Right lobe of liver (tissue), 6 donors: Measurements from ENCODE around the gene TAF4B. TPM values are rescaled to one million over a fixed set of nuclear protein-coding genes. Genes with fewer than 3 reads are reported as not detected.

Experiments
- ATAC-seq, 4 donors: fragments of 200-7000 bp; cut with Tn5 transposase; one replicate each; pipeline ENCODE4 v1.9.1; 2020; ENCODE audit warnings: mild to moderate bottlenecking in 4 of 4, moderate library complexity in 4 of 4
- DNase-seq, 3 donors: peaks; one replicate each; pipeline ENCODE4 v3.0.0-alpha.2; 2020
- H3K27ac ChIP-seq, 3 donors: fragments of 200-600 bp; one replicate each; pipeline ENCODE4 v1.8.0; 2022
- H3K27me3 ChIP-seq, 2 donors: fragments of 200-600 bp; one replicate each; pipeline ENCODE4 v1.8.0; 2022
- H3K36me3 ChIP-seq, 4 donors: fragments of 200-600 bp; sonication (generic) in 1 of 4; one replicate each; pipeline versions ENCODE4 v1.5.1 to v1.8.0; 2017 to 2022; ENCODE audit warnings: control low read depth in 1 of 4
- H3K4me1 ChIP-seq, 4 donors: fragments of 200-600 bp; sonication (generic) in 1 of 4; one replicate each; pipeline versions ENCODE4 v1.5.1 to v1.8.0; 2017 to 2022; ENCODE audit warnings: control low read depth in 1 of 4
- H3K4me3 ChIP-seq, 3 donors: fragments of 200-600 bp; one replicate each; pipeline ENCODE4 v1.8.0; 2022
- H3K9me3 ChIP-seq, 4 donors: fragments of 200-600 bp; sonication (generic) in 1 of 4; one replicate each; pipeline versions ENCODE4 v1.5.1 to v1.8.0; 2017 to 2022; ENCODE audit warnings: control low read depth in 1 of 4
- POLR2A ChIP-seq: fragments of 450-650 bp; IDR thresholded peaks from one replicate; pipeline ENCODE4 v1.6.1; 2017; ENCODE audit warnings: antibody characterized with exemption, mild to moderate bottlenecking
- WGBS: methylation state at CpG from one replicate; pipeline ENCODE4 v1.1.6; 2018; ENCODE audit warnings: low coverage, low lambda C conversion rate; ENCODE audit not compliant: insufficient coverage; ENCODE audit errors: missing lambda C conversion rate; 5-methylcytosine and 5-hydroxymethylcytosine counted together
- intact Hi-C, 2 donors: fragments of 100-400 bp; cut with DNase I; formaldehyde crosslinking; loops; one replicate each; pipeline versions ENCODE4 v1.11.2 to v1.14.1; 2022
- total RNA-seq, 6 experiments: library from RNA; depleted of rRNA in 2 of 6; stranded (reverse); fragments of >200 nt in 2 of 6; fragmentation: NEBNext Ultra II Directional in 3 of 6; extraction: Animal tissue kit (Norgen Biotek cat#: 25700) in 3 of 6; gene quantifications; one replicate each; pipeline versions ENCODE4 v1.1.0 to v1.2.4, GENCODE V29; 2016 to 2023
- TF ChIP-seq, protein P1 (sequence below), 4 donors: fragments of 200-600 bp in 3 of 4; fragments of 450-650 bp in 1 of 4; IDR thresholded peaks; one replicate each; pipeline versions ENCODE4 v1.5.1 to v1.8.0; 2016 to 2022; ENCODE audit warnings: antibody characterized with exemption in 4 of 4, mild to moderate bottlenecking in 2 of 4
- donor health status: DM: no; HTN: yes; CAD: no.
- donor health status: DM: no; HTN: no; CAD: no.
- donor health status: DM: no; HTN: no; CAD: no.
- donor health status: DM: no; HTN: yes; CAD: no.
- donor health status: DM: no; HTN: yes; CAD: no.

Gene TAF4B
- total RNA-seq, 6 experiments from 2014 or later = 0.09 to 0.44 (median 0.31) TPM

DNA sequence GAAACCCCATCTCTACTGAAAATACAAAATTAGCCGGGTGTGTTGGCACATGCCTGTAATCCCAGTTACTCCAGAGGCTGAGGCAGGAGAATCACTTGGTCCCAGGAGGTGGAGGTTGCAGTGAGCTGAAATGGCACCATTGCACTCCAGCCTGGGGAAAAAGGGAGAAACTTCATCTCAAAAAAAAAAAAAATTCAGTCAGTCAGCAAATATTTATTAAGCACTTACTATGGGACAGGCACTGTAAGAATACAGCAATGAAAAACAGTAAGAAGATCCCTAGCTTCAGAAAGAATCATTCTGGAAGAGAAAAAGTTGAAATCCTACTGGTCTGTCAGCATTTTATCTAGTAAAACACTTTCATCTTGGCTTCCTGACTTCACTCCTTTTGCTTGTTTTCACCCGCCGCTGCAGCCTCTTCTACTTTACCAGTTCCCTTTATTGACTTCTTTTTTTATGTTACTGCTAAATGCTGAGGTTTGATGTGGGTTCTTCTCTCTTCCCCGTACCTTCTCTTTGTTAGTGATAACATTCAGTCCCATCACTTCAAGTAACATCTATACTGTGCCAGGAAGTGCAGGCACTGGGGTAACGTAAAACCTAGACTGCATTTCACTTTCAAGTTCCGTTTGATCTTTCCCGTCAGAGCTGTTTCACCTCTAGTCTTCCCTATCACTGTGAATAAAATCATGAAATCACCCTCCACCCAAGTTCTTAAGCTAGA, 10.8 kb upstream of the TAF4B start:
- Histone ChIP-seq H3K4me3 (no peak overlapping the region), H3K9me3 (no peaks in the 10 kb centered on the region), H3K36me3 (no peaks in the 10 kb centered on the region), H3K27me3 (no peaks in the 10 kb centered on the region), H3K27ac (no peak overlapping the region), H3K4me1 (no peaks in the 10 kb centered on the region)
- DNase-seq (no peak), ATAC-seq (no peak)
- 32% methylated on average over 6 of the region's 7 CpGs for WGBS
- intact Hi-C loops = no loop called here
- no peak for TF ChIP-seq POLR2A
- TF ChIP-seq, protein P1, sequence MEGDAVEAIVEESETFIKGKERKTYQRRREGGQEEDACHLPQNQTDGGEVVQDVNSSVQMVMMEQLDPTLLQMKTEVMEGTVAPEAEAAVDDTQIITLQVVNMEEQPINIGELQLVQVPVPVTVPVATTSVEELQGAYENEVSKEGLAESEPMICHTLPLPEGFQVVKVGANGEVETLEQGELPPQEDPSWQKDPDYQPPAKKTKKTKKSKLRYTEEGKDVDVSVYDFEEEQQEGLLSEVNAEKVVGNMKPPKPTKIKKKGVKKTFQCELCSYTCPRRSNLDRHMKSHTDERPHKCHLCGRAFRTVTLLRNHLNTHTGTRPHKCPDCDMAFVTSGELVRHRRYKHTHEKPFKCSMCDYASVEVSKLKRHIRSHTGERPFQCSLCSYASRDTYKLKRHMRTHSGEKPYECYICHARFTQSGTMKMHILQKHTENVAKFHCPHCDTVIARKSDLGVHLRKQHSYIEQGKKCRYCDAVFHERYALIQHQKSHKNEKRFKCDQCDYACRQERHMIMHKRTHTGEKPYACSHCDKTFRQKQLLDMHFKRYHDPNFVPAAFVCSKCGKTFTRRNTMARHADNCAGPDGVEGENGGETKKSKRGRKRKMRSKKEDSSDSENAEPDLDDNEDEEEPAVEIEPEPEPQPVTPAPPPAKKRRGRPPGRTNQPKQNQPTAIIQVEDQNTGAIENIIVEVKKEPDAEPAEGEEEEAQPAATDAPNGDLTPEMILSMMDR (IDR thresholded peaks at IDR 0.05) = no peak

DNA sequence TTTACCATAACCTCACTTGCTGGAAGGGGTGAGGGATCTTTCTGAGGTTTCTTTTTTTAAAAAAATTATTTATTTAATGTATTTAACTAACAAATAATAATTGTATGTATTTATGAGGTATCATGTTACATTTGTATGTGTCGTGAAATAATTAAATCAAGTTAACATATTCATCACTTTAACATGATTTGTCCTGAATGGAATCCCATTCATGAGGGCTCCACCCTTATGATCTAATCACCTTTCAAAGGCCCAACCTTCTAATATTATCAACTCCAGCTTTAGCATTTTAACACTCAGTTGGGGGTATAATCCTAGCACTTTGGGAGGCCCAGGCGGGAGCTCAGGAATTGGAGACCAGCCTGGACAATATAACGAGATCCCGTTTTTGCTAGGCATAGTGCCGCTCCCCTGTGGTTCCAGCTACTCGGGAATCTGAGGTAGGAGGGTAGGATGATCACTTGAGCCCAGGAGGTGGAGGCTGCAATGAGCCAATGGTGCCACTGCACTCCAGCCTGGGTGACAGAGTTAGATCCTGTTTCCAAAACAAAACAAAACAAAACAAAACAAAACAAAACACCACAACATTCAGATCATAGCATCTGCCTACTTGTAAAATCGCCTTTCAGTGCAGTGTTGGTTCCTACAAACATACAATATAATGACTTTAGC, 1.1 kb upstream of the TAF4B start:
- no peaks in the 10 kb centered on the region for H3K27me3 ChIP-seq
- no peak for TF ChIP-seq POLR2A
- TF ChIP-seq, protein P1 (IDR thresholded peaks at IDR 0.05) = no peak
- intact Hi-C loops = no loop called here
- H3K27ac ChIP-seq = no peak overlapping the region
- H3K4me1 ChIP-seq = peaks cover 0 to 8% (median 0%) of the 10 kb centered on the region in 4 donors
- H3K4me3 ChIP-seq = no peak overlapping the region
- no peak for DNase-seq
- WGBS = 75% methylated on average over 7 of the region's 7 CpGs
- ATAC-seq = no peak
- H3K36me3 ChIP-seq = no peaks in the 10 kb centered on the region
- H3K9me3 ChIP-seq = no peaks in the 10 kb centered on the region

DNA sequence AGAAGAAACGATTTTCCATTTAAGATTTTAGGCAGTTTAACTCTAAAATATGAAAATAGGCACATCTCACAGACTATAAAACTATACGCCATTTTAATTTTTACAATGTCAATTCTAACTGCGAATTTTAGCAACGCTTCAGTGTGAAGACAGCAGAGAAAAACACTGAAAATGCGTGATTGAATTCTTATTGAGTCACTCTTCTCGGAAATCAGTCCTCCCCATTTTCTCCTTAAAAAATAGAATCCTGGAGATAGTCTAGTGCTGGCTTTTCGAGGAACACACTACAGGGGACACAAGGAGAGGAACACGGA, 373 bp upstream of the TAF4B start:
- H3K36me3 ChIP-seq = no peaks in the 10 kb centered on the region
- H3K4me1 ChIP-seq = peaks cover 0 to 8% (median 0%) of the 10 kb centered on the region in 4 donors
- TF ChIP-seq, protein P1 (IDR thresholded peaks at IDR 0.05) = no peak
- no peak for TF ChIP-seq POLR2A
- 22% methylated on average over 8 of the region's 8 CpGs for WGBS
- H3K27me3 ChIP-seq = no peaks in the 10 kb centered on the region
- DNase-seq = no peak
- intact Hi-C loops = no loop called here
- peak overlapping the region; percentile 52 to 71 (median 66) for H3K4me3 ChIP-seq
- no peak overlapping the region for H3K27ac ChIP-seq
- ATAC-seq = no peak
- no peaks in the 10 kb centered on the region for H3K9me3 ChIP-seq

DNA sequence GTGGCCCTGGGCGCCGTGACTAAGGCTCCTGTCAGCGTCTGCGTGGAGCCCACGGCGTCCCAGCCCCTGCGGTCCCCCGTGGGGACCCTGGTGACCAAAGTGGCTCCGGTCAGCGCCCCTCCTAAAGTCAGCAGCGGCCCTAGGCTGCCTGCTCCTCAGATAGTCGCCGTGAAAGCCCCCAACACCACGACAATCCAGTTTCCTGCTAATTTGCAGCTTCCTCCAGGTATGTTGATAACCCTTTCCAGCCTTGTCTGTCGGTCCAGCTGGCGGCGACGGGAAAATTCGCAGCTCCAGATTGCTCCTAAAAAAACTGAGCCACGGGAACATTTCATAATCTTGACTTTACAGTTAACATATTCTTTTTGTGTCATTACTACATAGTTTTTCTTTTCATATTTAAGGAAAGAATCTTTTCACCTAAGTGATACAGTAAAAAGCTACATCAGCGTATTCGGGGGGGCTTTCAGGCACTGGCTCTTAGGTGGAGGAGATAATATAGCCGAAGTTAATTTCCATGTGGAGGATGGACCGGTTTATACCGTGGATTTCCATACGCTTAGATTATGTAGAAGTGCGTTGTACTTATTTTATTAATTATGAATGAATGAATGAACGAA, 916 bp downstream of the TAF4B start:
- TF ChIP-seq POLR2A = no peak
- TF ChIP-seq, protein P1 (IDR thresholded peaks at IDR 0.05) = no peak
- Histone ChIP-seq H3K9me3 (no peaks in the 10 kb centered on the region), H3K4me3 (peak overlapping the region; percentile 52 to 71 (median 66)), H3K36me3 (no peaks in the 10 kb centered on the region), H3K27me3 (no peaks in the 10 kb centered on the region), H3K27ac (no peak overlapping the region), H3K4me1 (peaks cover 0 to 8% (median 0%) of the 10 kb centered on the region in 4 donors)
- DNase-seq = no peak
- ATAC-seq = no peak
- intact Hi-C loops = no loop called here
- 23% methylated on average over 15 of the region's 28 CpGs for WGBS
